Astrocyte (in vitro differentiated cells and primary cell): ENCODE measurements around the gene RNASE1. TPM values are rescaled to one million over a fixed set of nuclear protein-coding genes. Genes with fewer than 3 reads are reported as not detected.

Experiments
- DNase-seq: peaks from one replicate; pipeline ENCODE4 v3.0.0-alpha.2; 2010; ENCODE audit warnings: low read depth
- FAIRE-seq: peaks from 2 replicates; lab custom pipeline; 2011; peaks lifted over from hg19 to GRCh38; lab: Jason Lieb, UNC
- H2AFZ ChIP-seq: 2 replicates; pipeline ENCODE4 v1.6.0; 2012; ENCODE audit warnings: low read depth, low read length, inconsistent platforms
- H3K27ac ChIP-seq: 2 replicates; pipeline ENCODE4 v1.5.1; 2011; ENCODE audit warnings: low read depth, low read length, inconsistent platforms
- H3K27me3 ChIP-seq: 2 replicates; pipeline ENCODE4 v1.6.0; 2011; ENCODE audit warnings: low read length, inconsistent platforms; ENCODE audit not compliant: insufficient read depth
- H3K36me3 ChIP-seq: 2 replicates; pipeline ENCODE4 v1.5.1; 2011; ENCODE audit warnings: low read length, inconsistent platforms; ENCODE audit not compliant: insufficient read depth
- H3K4me1 ChIP-seq: 2 replicates; pipeline ENCODE4 v1.5.1; 2011; ENCODE audit warnings: low read length, inconsistent platforms; ENCODE audit not compliant: insufficient read depth
- H3K4me2 ChIP-seq: 2 replicates; pipeline ENCODE4 v1.6.0; 2012; ENCODE audit warnings: low read length, inconsistent platforms
- H3K4me3 ChIP-seq: 2 replicates; pipeline ENCODE4 v1.5.1; 2011; ENCODE audit warnings: low read depth, mild to moderate bottlenecking, low read length, inconsistent platforms; ENCODE audit not compliant: insufficient read depth
- H3K79me2 ChIP-seq: 2 replicates; pipeline ENCODE4 v1.6.0; 2012; ENCODE audit warnings: mild to moderate bottlenecking, low read length, inconsistent platforms; ENCODE audit not compliant: insufficient read depth
- H3K9ac ChIP-seq: 2 replicates; pipeline ENCODE4 v1.6.0; 2012; ENCODE audit warnings: mild to moderate bottlenecking, low read length, inconsistent platforms
- H3K9me3 ChIP-seq: 2 replicates; pipeline ENCODE4 v1.5.1; 2012; ENCODE audit warnings: low read depth, mild to moderate bottlenecking, low read length, inconsistent platforms; ENCODE audit not compliant: insufficient read depth
- H4K20me1 ChIP-seq: 2 replicates; pipeline ENCODE4 v1.6.0; 2012; ENCODE audit warnings: low read length, inconsistent platforms; ENCODE audit not compliant: insufficient read depth
- H3K27ac Mint-ChIP-seq: one replicate; pipeline ENCODE4 v1.8.0; 2021; ENCODE audit warnings: mild to moderate bottlenecking, mixed read lengths; ENCODE audit not compliant: unreplicated experiment
- H3K27me3 Mint-ChIP-seq: one replicate; pipeline ENCODE4 v1.8.0; 2021; ENCODE audit warnings: low read depth, mixed read lengths; ENCODE audit not compliant: unreplicated experiment
- H3K36me3 Mint-ChIP-seq: one replicate; pipeline ENCODE4 v1.8.0; 2021; ENCODE audit warnings: low read depth, mixed read lengths; ENCODE audit not compliant: unreplicated experiment
- H3K4me1 Mint-ChIP-seq: one replicate; pipeline ENCODE4 v1.8.0; 2021; ENCODE audit warnings: low read depth, mixed read lengths; ENCODE audit not compliant: unreplicated experiment
- H3K4me3 Mint-ChIP-seq: one replicate; pipeline ENCODE4 v1.8.0; 2021; ENCODE audit warnings: mild to moderate bottlenecking, moderate library complexity, mixed read lengths; ENCODE audit not compliant: unreplicated experiment
- H3K9me3 Mint-ChIP-seq: one replicate; pipeline ENCODE4 v1.8.0; 2021; ENCODE audit warnings: mild to moderate bottlenecking, mixed read lengths; ENCODE audit not compliant: unreplicated experiment
- CTCF ChIP-seq: IDR thresholded peaks from 2 replicates; pipeline ENCODE4 v1.5.1; 2011; ENCODE audit warnings: low read depth, mild to moderate bottlenecking, inconsistent platforms, low read length, moderate library complexity; ENCODE audit not compliant: insufficient read depth
- EZH2 ChIP-seq: IDR thresholded peaks from 2 replicates; pipeline ENCODE4 v1.6.1; 2012; ENCODE audit warnings: mild to moderate bottlenecking, low read length, inconsistent platforms; ENCODE audit not compliant: insufficient read depth
- total RNA-seq: library from RNA; stranded (reverse); gene quantifications from 2 replicates; pipeline ENCODE4 v1.2.1, GENCODE V29; 2021

RNASE1 gene
- total RNA-seq, 1 donor from 2014 or later = 4.7 TPM

GRCh38 chr14:20794644-20795369, 7.8 kb downstream of the RNASE1 start:
- Histone ChIP-seq H3K27me3 (no peaks in the 10 kb centered on the region), H3K9me3 (no peaks in the 10 kb centered on the region), H2AFZ (no peak overlapping the region), H3K27ac (no peak overlapping the region), H3K9ac (no peak overlapping the region), H3K4me2 (no peak overlapping the region), H3K4me3 (no peak overlapping the region), H4K20me1 (no peaks in the 10 kb centered on the region), H3K36me3 (no peaks in the 10 kb centered on the region), H3K4me1 (no peaks in the 10 kb centered on the region), H3K79me2 (no peaks in the 10 kb centered on the region)
- Mint-ChIP-seq H3K4me1 (peaks cover 10% of the 10 kb centered on the region), H3K36me3 (no peaks in the 10 kb centered on the region), H3K27me3 (no peaks in the 10 kb centered on the region), H3K27ac (no peak overlapping the region), H3K4me3 (no peak overlapping the region), H3K9me3 (peaks cover 2% of the 10 kb centered on the region)
- DNase-seq (no peak), FAIRE-seq (no peak)
- no peak for TF ChIP-seq CTCF
- TF ChIP-seq EZH2 = no peak

GRCh38 chr14:20792556-20792955, 10.1 kb downstream of the RNASE1 start:
- no peak overlapping the region for H3K27ac Mint-ChIP-seq
- Histone ChIP-seq H3K36me3 (no peaks in the 10 kb centered on the region), H3K4me3 (no peak overlapping the region), H3K27me3 (no peaks in the 10 kb centered on the region), H3K79me2 (no peaks in the 10 kb centered on the region), H3K4me2 (no peak overlapping the region), H3K4me1 (no peaks in the 10 kb centered on the region), H3K27ac (no peak overlapping the region), H3K9me3 (no peaks in the 10 kb centered on the region), H4K20me1 (no peaks in the 10 kb centered on the region), H2AFZ (no peak overlapping the region), H3K9ac (no peak overlapping the region)
- TF ChIP-seq EZH2 = no peak
- TF ChIP-seq CTCF = no peak
- peaks cover 2% of the 10 kb centered on the region for H3K9me3 Mint-ChIP-seq
- H3K4me1 Mint-ChIP-seq = no peaks in the 10 kb centered on the region
- H3K27me3 Mint-ChIP-seq = no peaks in the 10 kb centered on the region
- FAIRE-seq (no peak), DNase-seq (no peak)
- no peak overlapping the region for H3K4me3 Mint-ChIP-seq
- H3K36me3 Mint-ChIP-seq = no peaks in the 10 kb centered on the region

- TF ChIP-seq CTCF = no peak
- TF ChIP-seq EZH2 = no peak
- Histone ChIP-seq H3K4me3 (no peak overlapping the region), H3K36me3 (no peaks in the 10 kb centered on the region), H3K27ac (no peak overlapping the region), H3K9me3 (no peaks in the 10 kb centered on the region), H4K20me1 (no peaks in the 10 kb centered on the region), H3K4me2 (no peak overlapping the region), H3K4me1 (no peaks in the 10 kb centered on the region), H2AFZ (no peak overlapping the region), H3K79me2 (no peaks in the 10 kb centered on the region), H3K9ac (no peak overlapping the region), H3K27me3 (no peaks in the 10 kb centered on the region)
- Mint-ChIP-seq H3K4me3 (no peak overlapping the region), H3K9me3 (peaks cover 2% of the 10 kb centered on the region), H3K27ac (no peak overlapping the region), H3K36me3 (no peaks in the 10 kb centered on the region), H3K27me3 (no peaks in the 10 kb centered on the region), H3K4me1 (no peaks in the 10 kb centered on the region)
- DNase-seq (no peak), FAIRE-seq (no peak)
Observed at GRCh38 chr14:20791597-20791996, 11.0 kb downstream of the RNASE1 start.
